Body of pancreas (tissue), 4 donors: ENCODE measurements around the gene PDE4A. TPM values are rescaled to one million over a fixed set of nuclear protein-coding genes. Genes with fewer than 3 reads are reported as not detected.

Experiments
- ATAC-seq: fragments of 150-250 bp; one replicate; pipeline ENCODE4 v1.9.1; 2016
- DNase-seq, 4 donors: peaks; one replicate each; pipeline ENCODE4 v3.0.0-alpha.2; 2019
- H3K27ac ChIP-seq, 4 donors: fragments of 200-600 bp; sonication (generic); 1 replicate in 3 of 4; 2 replicates in 1 of 4; pipeline versions ENCODE4 v1.5.1 to v1.6.1; 2016 to 2019; ENCODE audit warnings: mild to moderate bottlenecking in 1 of 4, mixed read lengths in 1 of 4, moderate library complexity in 1 of 4
- H3K27me3 ChIP-seq, 2 donors: fragments of 200-600 bp; sonication (generic); one replicate each; pipeline ENCODE4 v1.6.0; 2016; ENCODE audit warnings: mild to moderate bottlenecking in 1 of 2
- H3K36me3 ChIP-seq, 2 donors: fragments of 200-600 bp; sonication (generic); replicated peaks in 1 of 2; 2 replicates each; pipeline ENCODE4 v1.5.1; 2016; ENCODE audit warnings: low read depth in 2 of 2; ENCODE audit not compliant: insufficient read depth in 1 of 2
- H3K4me1 ChIP-seq: fragments of 200-600 bp; sonication (generic); one replicate; pipeline ENCODE4 v1.6.0; 2016
- H3K4me3 ChIP-seq, 2 donors: fragments of 200-600 bp; sonication (generic); 1 replicate in 1 of 2; 2 replicates in 1 of 2; pipeline ENCODE4 v1.5.1; 2016 to 2019
- H3K9me3 ChIP-seq, 3 donors: fragments of 200-600 bp; sonication (generic); 1 replicate in 2 of 3; 2 replicates in 1 of 3; pipeline ENCODE4 v1.5.1; 2016
- POLR2A ChIP-seq, 3 donors: fragments of 450-650 bp; IDR thresholded peaks; one replicate each; pipeline ENCODE4 v1.6.1; 2016; ENCODE audit warnings: antibody characterized with exemption in 3 of 3, mild to moderate bottlenecking in 2 of 3
- WGBS, 2 donors: methylation state at CpG; one replicate each; pipeline ENCODE4 v1.1.5; 2017; 5-methylcytosine and 5-hydroxymethylcytosine counted together
- intact Hi-C: fragments of 100-400 bp; cut with DNase I; formaldehyde crosslinking; loops from one replicate; pipeline ENCODE4 v1.15.1; 2023
- microRNA counts, 2 donors: library from miRNA; unstranded; fragments of <30 nt; microRNA quantifications; one replicate each; lab custom pipeline; 2017
- microRNA-seq, 2 donors: library from miRNA; unstranded; fragments of <30 nt; microRNA quantifications; one replicate each; pipeline ENCODE4, GENCODE V29; 2016; ENCODE audit warnings: borderline number of aligned reads in 2 of 2, borderline replicate concordance in 2 of 2
- total RNA-seq, 2 donors: library from RNA; depleted of rRNA; stranded (reverse); fragments of >200 nt; gene quantifications; one replicate each; pipeline ENCODE4 v1.1.0, GENCODE V29; 2016
- TF ChIP-seq, protein P1 (sequence below), 7 experiments: fragments of 450-650 bp in 4 of 7; fragments of 200-600 bp in 3 of 7; sonication (generic) in 3 of 7; IDR thresholded peaks; one replicate each; pipeline ENCODE4 v1.5.1; 2016 to 2019; ENCODE audit warnings: antibody characterized with exemption in 7 of 7

Gene PDE4A
- total RNA-seq, 2 donors from 2014 or later: 8.8 to 17.1 TPM

DNA sequence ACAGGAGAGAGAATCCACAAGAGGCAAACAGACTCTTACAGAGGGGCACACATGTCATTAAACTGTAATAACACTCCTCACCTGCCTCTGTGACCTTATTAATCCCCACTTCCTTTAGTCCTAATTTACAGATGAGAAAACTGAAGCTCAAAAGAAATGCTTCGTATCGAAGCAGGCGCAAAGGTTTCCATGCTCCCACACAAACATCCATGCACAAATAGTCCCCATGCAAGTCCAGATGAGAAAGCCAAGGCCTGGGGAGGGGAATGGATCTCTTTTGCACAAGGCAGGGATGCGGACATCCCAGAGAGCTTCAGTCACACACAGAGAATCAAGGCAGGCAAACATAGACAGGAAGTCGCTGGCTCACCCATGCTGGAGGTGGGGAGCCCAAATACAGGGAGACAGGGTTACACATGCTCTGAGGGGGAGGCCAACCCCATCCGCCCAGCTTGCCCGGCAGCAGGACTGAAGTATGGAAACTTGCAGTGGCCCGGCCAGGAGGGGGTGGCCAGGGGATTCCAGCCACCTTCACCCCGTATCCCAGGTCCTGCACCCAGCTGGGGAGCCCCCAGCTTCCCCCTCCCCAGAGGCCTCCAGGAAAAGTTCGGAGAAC lies 96.4 kb downstream of the PDE4A start:
- Histone ChIP-seq H3K4me3 (peak overlapping the region in 1 of 2 donors; percentile 4), H3K4me1 (peaks cover 56% of the 10 kb centered on the region), H3K27ac (peak overlapping the region in 2 of 4 donors; percentile 30 to 57), H3K27me3 (no peaks in the 10 kb centered on the region), H3K36me3 (no peaks in the 10 kb centered on the region), H3K9me3 (no peaks in the 10 kb centered on the region)
- ATAC-seq (no peak), DNase-seq (peak in 1 of 4 donors; percentile 27)
- 31 to 39% methylated on average over 7 to 9 of the region's 10 CpGs for WGBS, 2 donors
- intact Hi-C loops: no loop called here
- TF ChIP-seq POLR2A (IDR thresholded peaks at IDR 0.05): no peak
- TF ChIP-seq, protein P1, sequence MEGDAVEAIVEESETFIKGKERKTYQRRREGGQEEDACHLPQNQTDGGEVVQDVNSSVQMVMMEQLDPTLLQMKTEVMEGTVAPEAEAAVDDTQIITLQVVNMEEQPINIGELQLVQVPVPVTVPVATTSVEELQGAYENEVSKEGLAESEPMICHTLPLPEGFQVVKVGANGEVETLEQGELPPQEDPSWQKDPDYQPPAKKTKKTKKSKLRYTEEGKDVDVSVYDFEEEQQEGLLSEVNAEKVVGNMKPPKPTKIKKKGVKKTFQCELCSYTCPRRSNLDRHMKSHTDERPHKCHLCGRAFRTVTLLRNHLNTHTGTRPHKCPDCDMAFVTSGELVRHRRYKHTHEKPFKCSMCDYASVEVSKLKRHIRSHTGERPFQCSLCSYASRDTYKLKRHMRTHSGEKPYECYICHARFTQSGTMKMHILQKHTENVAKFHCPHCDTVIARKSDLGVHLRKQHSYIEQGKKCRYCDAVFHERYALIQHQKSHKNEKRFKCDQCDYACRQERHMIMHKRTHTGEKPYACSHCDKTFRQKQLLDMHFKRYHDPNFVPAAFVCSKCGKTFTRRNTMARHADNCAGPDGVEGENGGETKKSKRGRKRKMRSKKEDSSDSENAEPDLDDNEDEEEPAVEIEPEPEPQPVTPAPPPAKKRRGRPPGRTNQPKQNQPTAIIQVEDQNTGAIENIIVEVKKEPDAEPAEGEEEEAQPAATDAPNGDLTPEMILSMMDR (IDR thresholded peaks at IDR 0.05): no peak

DNA sequence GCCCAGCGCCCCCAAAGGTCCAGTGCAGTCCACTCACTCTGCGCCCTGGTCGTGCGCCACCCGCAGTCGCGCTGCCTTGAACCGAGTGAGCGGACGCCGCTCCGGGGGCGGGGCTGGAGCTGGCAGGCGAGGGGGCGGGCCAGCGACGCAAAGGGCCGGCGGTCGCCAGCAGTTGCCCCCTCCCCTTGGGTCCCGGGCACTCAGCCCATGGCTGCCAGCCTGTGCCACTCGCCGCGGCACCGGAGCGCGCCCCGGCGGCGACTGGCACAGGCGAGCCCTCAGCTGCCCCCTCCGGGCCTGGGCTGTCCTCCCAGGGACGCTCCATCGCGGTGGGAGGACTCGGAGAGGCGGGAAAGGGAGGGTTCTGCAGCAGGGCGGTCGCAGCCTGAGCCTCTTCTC lies 97.0 kb downstream of the PDE4A start, which contains the start of gene S1PR5:
Gene S1PR5, minus strand, starts transcription at position 87 of the 399 bp plus-strand sequence. CDS start 2,436 bp downstream, outside the sequence.
- no peak for TF ChIP-seq POLR2A (IDR thresholded peaks at IDR 0.05)
- TF ChIP-seq, protein P1 (IDR thresholded peaks at IDR 0.05): no peak
- peak; percentile 21 for ATAC-seq
- WGBS, 2 donors: 0 to 3% methylated on average over 2 to 31 of the region's 39 CpGs
- intact Hi-C loops: no loop called here
- H3K4me1 ChIP-seq: peaks cover 61% of the 10 kb centered on the region
- no peaks in the 10 kb centered on the region for H3K36me3 ChIP-seq
- DNase-seq: peak; percentile 47 to 73 (median 57)
- no peaks in the 10 kb centered on the region for H3K27me3 ChIP-seq
- peak within 1 kb of the TSS in 1 of 2 donors; percentile 4 for H3K4me3 ChIP-seq
- H3K27ac ChIP-seq: peak within 1 kb of the TSS; percentile 5 to 57 (median 23)
- H3K9me3 ChIP-seq: no peaks in the 10 kb centered on the region

DNA sequence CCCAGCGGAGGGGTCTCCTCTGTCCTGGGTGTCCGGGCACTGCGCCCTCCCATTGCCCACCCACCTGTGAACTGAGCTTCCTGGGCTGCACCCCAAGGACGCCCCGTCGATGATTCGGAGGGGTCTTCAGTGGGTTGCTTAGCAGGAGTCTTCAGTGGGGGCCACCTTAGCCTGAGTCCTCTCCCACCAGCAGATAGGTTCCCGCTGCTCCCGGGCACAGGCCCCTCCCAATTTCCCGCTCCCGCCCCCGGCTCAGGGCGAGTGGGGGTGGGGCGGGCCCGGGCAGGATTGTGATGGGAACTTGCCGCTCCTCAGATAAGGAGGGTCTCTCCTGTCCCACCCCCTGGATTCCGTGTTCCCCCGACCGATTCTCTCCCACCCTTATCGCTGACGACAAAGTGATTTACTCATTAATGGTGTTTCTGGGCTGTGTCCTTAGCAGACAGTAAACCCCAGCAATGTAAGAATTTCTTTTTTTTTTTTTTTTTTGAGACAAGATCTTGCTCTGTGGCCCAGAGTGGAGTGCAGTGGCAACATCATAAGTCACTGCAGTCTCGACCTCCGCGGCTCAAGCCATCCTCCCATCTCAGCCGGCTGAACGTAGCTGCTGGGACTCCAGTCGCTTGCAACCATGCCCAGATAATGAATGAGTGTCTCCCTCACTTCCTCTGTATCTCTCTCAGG lies 97.6 kb downstream of the PDE4A start:
- Histone ChIP-seq H3K4me3 (peak overlapping the region in 1 of 2 donors; percentile 4), H3K9me3 (no peaks in the 10 kb centered on the region), H3K4me1 (peaks cover 61% of the 10 kb centered on the region), H3K27ac (peak overlapping the region in 3 of 4 donors; percentile 5 to 57 (median 16)), H3K36me3 (no peaks in the 10 kb centered on the region), H3K27me3 (no peaks in the 10 kb centered on the region)
- TF ChIP-seq, protein P1 (IDR thresholded peaks at IDR 0.05): no peak
- no peak for TF ChIP-seq POLR2A (IDR thresholded peaks at IDR 0.05)
- DNase-seq (peak in 2 of 4 donors; percentile 38 to 56), ATAC-seq (no peak)
- WGBS, 2 donors: 3% methylated on average over 24 to 25 of the region's 27 CpGs
- intact Hi-C loops: no loop called here

DNA sequence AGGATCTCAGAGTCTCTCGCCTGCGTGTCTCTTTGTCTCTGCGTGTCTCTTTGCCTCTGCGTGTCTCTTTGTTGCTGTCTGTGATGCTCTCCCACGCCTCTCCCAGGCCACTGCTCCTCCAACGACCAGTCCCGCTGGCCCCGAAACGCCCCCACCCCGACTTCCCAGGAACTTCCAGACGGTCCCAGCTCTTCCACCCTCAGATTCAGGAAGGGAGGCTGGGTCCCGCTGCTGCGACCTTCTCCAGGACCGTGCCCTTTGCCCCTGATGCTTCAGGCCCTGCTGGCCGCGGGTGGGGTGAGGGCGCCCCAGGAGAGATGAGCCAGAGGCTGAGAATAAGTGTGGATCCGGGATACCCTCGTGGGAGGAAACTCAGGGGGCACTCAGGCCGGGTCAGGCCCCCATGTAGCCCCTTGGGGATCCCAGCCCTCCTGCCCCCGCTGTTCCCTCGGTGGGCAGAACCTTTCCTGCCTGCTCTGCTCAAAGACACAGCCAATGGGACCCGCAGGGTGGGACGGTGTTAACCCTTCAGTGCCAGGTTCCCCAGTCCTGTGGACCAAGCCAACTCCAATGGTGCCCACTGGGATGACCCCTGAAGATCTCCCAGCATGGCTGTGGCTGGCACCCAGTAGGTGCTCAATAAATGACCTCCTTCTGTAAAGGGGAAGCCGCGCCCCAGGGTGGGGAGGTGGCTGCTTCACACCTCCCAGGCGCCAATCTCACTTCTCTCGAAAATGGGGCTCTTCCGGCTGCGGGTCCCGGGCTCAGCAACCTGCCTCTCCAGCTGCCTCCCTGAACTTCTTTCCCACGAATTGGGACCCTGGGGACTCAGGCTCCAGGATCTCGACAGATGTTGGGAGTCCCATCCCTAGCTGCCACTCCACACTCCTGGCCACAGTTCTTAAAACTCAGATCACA lies 98.4 kb downstream of the PDE4A start:
- intact Hi-C loops: no loop called here
- H3K9me3 ChIP-seq: no peaks in the 10 kb centered on the region
- no peak overlapping the region for H3K4me3 ChIP-seq
- TF ChIP-seq POLR2A (IDR thresholded peaks at IDR 0.05): no peak
- TF ChIP-seq, protein P1 (IDR thresholded peaks at IDR 0.05): no peak
- H3K4me1 ChIP-seq: peaks cover 61% of the 10 kb centered on the region
- peak in 3 of 4 donors; percentile 42 to 63 (median 51) for DNase-seq
- no peaks in the 10 kb centered on the region for H3K27me3 ChIP-seq
- no peak for ATAC-seq
- peak overlapping the region in 1 of 4 donors; percentile 44 for H3K27ac ChIP-seq
- WGBS, 2 donors: 18 to 23% methylated on average over 28 to 33 of the region's 33 CpGs
- H3K36me3 ChIP-seq: no peaks in the 10 kb centered on the region

MicroRNAs encoded within 50 kb of the gene (microRNA counts, 767-probe panel; counts per million panel counts)
- 0 to 736 counts per million in 2 donors for microRNA hsa-miR-1181 (lab: Ali Mortazavi, UCI)

Small RNA genes lying within 50 kb of the gene (microRNA-seq; reads per million reads assigned to microRNA genes)
- 0 to 0.90 reads per million in 2 donors for gene MIR1181

Other genes with a start within 250 kb of the PDE4A start
- 10 to 100 TPM; 17.9 to 36.6 TPM for gene DNMT1, start 225.6 kb upstream of the PDE4A start, total RNA-seq
- 1 to 10 TPM; 2.6 to 3.6 TPM for gene S1PR2, start 189.2 kb upstream of the PDE4A start, total RNA-seq
- gene MRPL4, start 168.3 kb upstream of the PDE4A start, total RNA-seq: 10 to 100 TPM; 17.9 to 18.1 TPM
- gene ICAM1, start 149.4 kb upstream of the PDE4A start, total RNA-seq: 10 to 100 TPM in 1 of 2 donors, 1 to 10 TPM in 1; 7.3 to 68.9 TPM
- under 1 TPM in 1 of 2 donors, not detected in 1; 0.26 TPM for gene ICAM4, start 133.6 kb upstream of the PDE4A start, total RNA-seq
- gene ICAM5, start 130.6 kb upstream of the PDE4A start, total RNA-seq: under 1 TPM in 1 of 2 donors, not detected in 1; 0.33 TPM
- 1 to 10 TPM; 2.3 to 4.6 TPM for gene ZGLP1, start 110.7 kb upstream of the PDE4A start, total RNA-seq
- gene FDX2, start 104.5 kb upstream of the PDE4A start, total RNA-seq: 10 to 100 TPM; 11.2 to 16.8 TPM
- 10 to 100 TPM in 1 of 2 donors, 1 to 10 TPM in 1; 9.9 to 30.7 TPM for gene RAVER1, start 87.0 kb upstream of the PDE4A start, total RNA-seq
- 1 to 10 TPM; 2.1 to 5.9 TPM for gene ICAM3, start 80.9 kb upstream of the PDE4A start, total RNA-seq
- gene TYK2, start 40.0 kb upstream of the PDE4A start, total RNA-seq: 100 to 1,000 TPM in 1 of 2 donors, 10 to 100 TPM in 1; 72.4 to 168 TPM
- gene CDC37, start 17.0 kb upstream of the PDE4A start, total RNA-seq: 100 to 1,000 TPM in 1 of 2 donors, 10 to 100 TPM in 1; 89.7 to 122 TPM
- gene KEAP1, start 82.8 kb downstream of the PDE4A start, total RNA-seq: 10 to 100 TPM; 30.9 to 37.6 TPM
- 1 to 10 TPM; 1.0 to 1.6 TPM for gene S1PR5, start 96.9 kb downstream of the PDE4A start, total RNA-seq
- gene ATG4D, start 123.4 kb downstream of the PDE4A start, total RNA-seq: 10 to 100 TPM; 20.4 to 23.3 TPM
- 10 to 100 TPM; 24.1 to 28.8 TPM for gene KRI1, start 145.5 kb downstream of the PDE4A start, total RNA-seq
- gene CDKN2D, start 148.4 kb downstream of the PDE4A start, total RNA-seq: 1 to 10 TPM; 2.6 to 4.9 TPM
- 10 to 100 TPM; 25.7 to 30.6 TPM for gene AP1M2, start 166.8 kb downstream of the PDE4A start, total RNA-seq
- 10 to 100 TPM; 47.5 to 56.4 TPM for gene SLC44A2, start 205.0 kb downstream of the PDE4A start, total RNA-seq
- 100 to 1,000 TPM in 1 of 2 donors, 10 to 100 TPM in 1; 90.3 to 150 TPM for gene ILF3, start 233.8 kb downstream of the PDE4A start, total RNA-seq